ENCODE measurements around the gene PRPH.

PRPH gene

GRCh38 chr12:49288412-49288853 is 6.5 kb upstream of the PRPH start:
- Histone ChIP-seq H3K4me1 (ENCODE audit: control insufficient read depth, insufficient read depth, low read length, poor library complexity, severe bottlenecking) (no peaks in the 10 kb centered on the region), H3K27ac (ENCODE audit: insufficient read depth, low read length, poor library complexity, severe bottlenecking) (no peak overlapping the region), H3K27me3 (replicated peaks; ENCODE audit: control insufficient read depth, insufficient read depth, low read length, poor library complexity, severe bottlenecking) (no peaks in the 10 kb centered on the region), H3K36me3 (ENCODE audit: control insufficient read depth, insufficient read depth, low read length) (no peaks in the 10 kb centered on the region), H3K4me3 (ENCODE audit: insufficient read depth, low read depth, low read length, poor library complexity, severe bottlenecking) (no peak overlapping the region), H3K9me3 (ENCODE audit: control insufficient read depth, low read length) (no peaks in the 10 kb centered on the region)
- DNase-seq, result peak; percentile 44 to 64 (median 50)

- H3K36me3 ChIP-seq (ENCODE audit: control insufficient read depth, insufficient read depth, low read length), result no peaks in the 10 kb centered on the region
- H3K4me3 ChIP-seq (ENCODE audit: insufficient read depth, low read depth, low read length, poor library complexity, severe bottlenecking), result no peak overlapping the region
- H3K27me3 ChIP-seq (replicated peaks; ENCODE audit: control insufficient read depth, insufficient read depth, low read length, poor library complexity, severe bottlenecking), result no peaks in the 10 kb centered on the region
- H3K9me3 ChIP-seq (ENCODE audit: control insufficient read depth, low read length), result no peaks in the 10 kb centered on the region
- H3K27ac ChIP-seq (ENCODE audit: insufficient read depth, low read length, poor library complexity, severe bottlenecking), result no peak overlapping the region
- DNase-seq, result no peak
- no peaks in the 10 kb centered on the region for H3K4me1 ChIP-seq (ENCODE audit: control insufficient read depth, insufficient read depth, low read length, poor library complexity, severe bottlenecking)
Observed at GRCh38 chr12:49288922-49289555, 5.9 kb upstream of the PRPH start.

GRCh38 chr12:49292729-49293055 is 2.3 kb upstream of the PRPH start:
- Histone ChIP-seq H3K4me3 (ENCODE audit: insufficient read depth, low read depth, low read length, poor library complexity, severe bottlenecking) (no peak overlapping the region), H3K4me1 (ENCODE audit: control insufficient read depth, insufficient read depth, low read length, poor library complexity, severe bottlenecking) (peaks cover 20% of the 10 kb centered on the region), H3K27ac (ENCODE audit: insufficient read depth, low read length, poor library complexity, severe bottlenecking) (no peak overlapping the region), H3K36me3 (ENCODE audit: control insufficient read depth, insufficient read depth, low read length) (no peaks in the 10 kb centered on the region), H3K27me3 (replicated peaks; ENCODE audit: control insufficient read depth, insufficient read depth, low read length, poor library complexity, severe bottlenecking) (peaks cover 32% of the 10 kb centered on the region), H3K9me3 (ENCODE audit: control insufficient read depth, low read length) (no peaks in the 10 kb centered on the region)
- no peak for DNase-seq

- H3K27ac ChIP-seq (ENCODE audit: insufficient read depth, low read length, poor library complexity, severe bottlenecking), result no peak overlapping the region
- H3K9me3 ChIP-seq (ENCODE audit: control insufficient read depth, low read length), result no peaks in the 10 kb centered on the region
- peaks cover 38% of the 10 kb centered on the region for H3K27me3 ChIP-seq (replicated peaks; ENCODE audit: control insufficient read depth, insufficient read depth, low read length, poor library complexity, severe bottlenecking)
- no peak for DNase-seq
- no peaks in the 10 kb centered on the region for H3K36me3 ChIP-seq (ENCODE audit: control insufficient read depth, insufficient read depth, low read length)
- H3K4me3 ChIP-seq (ENCODE audit: insufficient read depth, low read depth, low read length, poor library complexity, severe bottlenecking), result no peak overlapping the region
- H3K4me1 ChIP-seq (ENCODE audit: control insufficient read depth, insufficient read depth, low read length, poor library complexity, severe bottlenecking), result peaks cover 20% of the 10 kb centered on the region
Observed at GRCh38 chr12:49293056-49293956, 1.6 kb upstream of the PRPH start.

GRCh38 chr12:49294086-49294803 is 702 bp upstream of the PRPH start:
- Histone ChIP-seq H3K9me3 (ENCODE audit: control insufficient read depth, low read length) (no peaks in the 10 kb centered on the region), H3K4me1 (ENCODE audit: control insufficient read depth, insufficient read depth, low read length, poor library complexity, severe bottlenecking) (peaks cover 20% of the 10 kb centered on the region), H3K27me3 (replicated peaks; ENCODE audit: control insufficient read depth, insufficient read depth, low read length, poor library complexity, severe bottlenecking) (peaks cover 43% of the 10 kb centered on the region), H3K27ac (ENCODE audit: insufficient read depth, low read length, poor library complexity, severe bottlenecking) (no peak overlapping the region), H3K4me3 (ENCODE audit: insufficient read depth, low read depth, low read length, poor library complexity, severe bottlenecking) (no peak overlapping the region), H3K36me3 (ENCODE audit: control insufficient read depth, insufficient read depth, low read length) (no peaks in the 10 kb centered on the region)
- no peak for DNase-seq

GRCh38 chr12:49294804-49295081 is 204 bp upstream of the PRPH start:
- H3K4me3 ChIP-seq (ENCODE audit: insufficient read depth, low read depth, low read length, poor library complexity, severe bottlenecking), result no peak overlapping the region
- no peaks in the 10 kb centered on the region for H3K9me3 ChIP-seq (ENCODE audit: control insufficient read depth, low read length)
- peaks cover 20% of the 10 kb centered on the region for H3K4me1 ChIP-seq (ENCODE audit: control insufficient read depth, insufficient read depth, low read length, poor library complexity, severe bottlenecking)
- H3K27me3 ChIP-seq (replicated peaks; ENCODE audit: control insufficient read depth, insufficient read depth, low read length, poor library complexity, severe bottlenecking), result peaks cover 43% of the 10 kb centered on the region
- H3K27ac ChIP-seq (ENCODE audit: insufficient read depth, low read length, poor library complexity, severe bottlenecking), result no peak overlapping the region
- H3K36me3 ChIP-seq (ENCODE audit: control insufficient read depth, insufficient read depth, low read length), result no peaks in the 10 kb centered on the region
- no peak for DNase-seq

GRCh38 chr12:49296034-49296835 is 1.3 kb downstream of the PRPH start:
- peaks cover 20% of the 10 kb centered on the region for H3K4me1 ChIP-seq (ENCODE audit: control insufficient read depth, insufficient read depth, low read length, poor library complexity, severe bottlenecking)
- H3K27me3 ChIP-seq (replicated peaks; ENCODE audit: control insufficient read depth, insufficient read depth, low read length, poor library complexity, severe bottlenecking), result peaks cover 43% of the 10 kb centered on the region
- no peaks in the 10 kb centered on the region for H3K36me3 ChIP-seq (ENCODE audit: control insufficient read depth, insufficient read depth, low read length)
- H3K9me3 ChIP-seq (ENCODE audit: control insufficient read depth, low read length), result no peaks in the 10 kb centered on the region
- DNase-seq, result peak; percentile 27 to 48 (median 38)
- H3K27ac ChIP-seq (ENCODE audit: insufficient read depth, low read length, poor library complexity, severe bottlenecking), result no peak overlapping the region
- peak overlapping the region; percentile 48 for H3K4me3 ChIP-seq (ENCODE audit: insufficient read depth, low read depth, low read length, poor library complexity, severe bottlenecking)

- Histone ChIP-seq H3K4me1 (ENCODE audit: control insufficient read depth, insufficient read depth, low read length, poor library complexity, severe bottlenecking) (peaks cover 20% of the 10 kb centered on the region), H3K27me3 (replicated peaks; ENCODE audit: control insufficient read depth, insufficient read depth, low read length, poor library complexity, severe bottlenecking) (peaks cover 43% of the 10 kb centered on the region), H3K4me3 (ENCODE audit: insufficient read depth, low read depth, low read length, poor library complexity, severe bottlenecking) (peak overlapping the region; percentile 48), H3K9me3 (ENCODE audit: control insufficient read depth, low read length) (no peaks in the 10 kb centered on the region), H3K27ac (ENCODE audit: insufficient read depth, low read length, poor library complexity, severe bottlenecking) (no peak overlapping the region), H3K36me3 (ENCODE audit: control insufficient read depth, insufficient read depth, low read length) (no peaks in the 10 kb centered on the region)
- DNase-seq, result peak in 1 of 3 donors; percentile 5
Observed at GRCh38 chr12:49296836-49297694, 2.1 kb downstream of the PRPH start.

GRCh38 chr12:49297695-49298060 is 2.7 kb downstream of the PRPH start:
- Histone ChIP-seq H3K36me3 (ENCODE audit: control insufficient read depth, insufficient read depth, low read length) (no peaks in the 10 kb centered on the region), H3K4me1 (ENCODE audit: control insufficient read depth, insufficient read depth, low read length, poor library complexity, severe bottlenecking) (peaks cover 20% of the 10 kb centered on the region), H3K4me3 (ENCODE audit: insufficient read depth, low read depth, low read length, poor library complexity, severe bottlenecking) (no peak overlapping the region), H3K27ac (ENCODE audit: insufficient read depth, low read length, poor library complexity, severe bottlenecking) (no peak overlapping the region), H3K9me3 (ENCODE audit: control insufficient read depth, low read length) (no peaks in the 10 kb centered on the region), H3K27me3 (replicated peaks; ENCODE audit: control insufficient read depth, insufficient read depth, low read length, poor library complexity, severe bottlenecking) (peaks cover 43% of the 10 kb centered on the region)
- DNase-seq, result no peak
